Lower lobe of right lung (tissue), 2 donors: ENCODE results near the gene HSPH1. TPM values are rescaled to one million over a fixed set of nuclear protein-coding genes. Genes with fewer than 3 reads are reported as not detected.
A peak's percentile ranks its signal among the peaks of the same experiment; 100 is the strongest.

ENCODE experiments used
- ATAC-seq, 2 donors: fragments of 200-7000 bp; cut with Tn5 transposase; one replicate each; pipeline ENCODE4 v1.9.1; 2020 to 2022; ENCODE audit warnings: mild to moderate bottlenecking in 2 of 2, moderate library complexity in 2 of 2
- DNase-seq: peaks from one replicate; pipeline ENCODE4 v3.0.0-alpha.2; 2020
- H3K27ac ChIP-seq: fragments of 200-600 bp; one replicate; pipeline ENCODE4 v1.8.0; 2022
- H3K27me3 ChIP-seq: fragments of 200-600 bp; one replicate; pipeline ENCODE4 v1.8.0; 2022; ENCODE audit warnings: low read depth
- H3K36me3 ChIP-seq: fragments of 200-600 bp; one replicate; pipeline ENCODE4 v1.8.0; 2022; ENCODE audit warnings: mild to moderate bottlenecking
- H3K4me1 ChIP-seq: fragments of 200-600 bp; one replicate; pipeline ENCODE4 v1.8.0; 2022
- H3K4me3 ChIP-seq: fragments of 200-600 bp; one replicate; pipeline ENCODE4 v1.8.0; 2022; ENCODE audit warnings: mild to moderate bottlenecking
- H3K9me3 ChIP-seq: fragments of 200-600 bp; one replicate; pipeline ENCODE4 v1.8.0; 2022
- intact Hi-C: fragments of 100-400 bp; cut with DNase I; formaldehyde crosslinking; loops from one replicate; pipeline ENCODE4 v1.11.0; 2022
- long read RNA-seq: library from polyadenylated mRNA; unstranded; transcript quantifications from one replicate; pipeline ENCODE4 v2.0.0, GENCODE V29; 2021
- total RNA-seq: library from RNA; stranded (reverse); fragmentation: NEBNext Ultra II Directional; extraction: Animal tissue kit (Norgen Biotek cat#: 25700); gene quantifications from one replicate; pipeline ENCODE4 v1.2.1, GENCODE V29; 2021
- TF ChIP-seq, protein P1 (sequence below): fragments of 200-600 bp; IDR thresholded peaks from one replicate; pipeline ENCODE4 v1.8.0; 2022; ENCODE audit warnings: antibody characterized with exemption, mild to moderate bottlenecking
- donor health status: DM: no; HTN: yes; CAD: no; lungs with severe emphysema.

The HSPH1 gene
- 108 TPM for total RNA-seq
- long read RNA-seq, full-length matches to known transcripts, result 180 of 265 reads
- long read RNA-seq, partial matches to known transcripts, result 69 of 265 reads
- long read RNA-seq, other reads (novel, unspliced or antisense), result 16 of 265 reads

- peaks cover 19% of the 10 kb centered on the region for H3K36me3 ChIP-seq
- H3K27me3 ChIP-seq, result no peaks in the 10 kb centered on the region
- intact Hi-C loops, result no loop called here
- TF ChIP-seq, protein P1, sequence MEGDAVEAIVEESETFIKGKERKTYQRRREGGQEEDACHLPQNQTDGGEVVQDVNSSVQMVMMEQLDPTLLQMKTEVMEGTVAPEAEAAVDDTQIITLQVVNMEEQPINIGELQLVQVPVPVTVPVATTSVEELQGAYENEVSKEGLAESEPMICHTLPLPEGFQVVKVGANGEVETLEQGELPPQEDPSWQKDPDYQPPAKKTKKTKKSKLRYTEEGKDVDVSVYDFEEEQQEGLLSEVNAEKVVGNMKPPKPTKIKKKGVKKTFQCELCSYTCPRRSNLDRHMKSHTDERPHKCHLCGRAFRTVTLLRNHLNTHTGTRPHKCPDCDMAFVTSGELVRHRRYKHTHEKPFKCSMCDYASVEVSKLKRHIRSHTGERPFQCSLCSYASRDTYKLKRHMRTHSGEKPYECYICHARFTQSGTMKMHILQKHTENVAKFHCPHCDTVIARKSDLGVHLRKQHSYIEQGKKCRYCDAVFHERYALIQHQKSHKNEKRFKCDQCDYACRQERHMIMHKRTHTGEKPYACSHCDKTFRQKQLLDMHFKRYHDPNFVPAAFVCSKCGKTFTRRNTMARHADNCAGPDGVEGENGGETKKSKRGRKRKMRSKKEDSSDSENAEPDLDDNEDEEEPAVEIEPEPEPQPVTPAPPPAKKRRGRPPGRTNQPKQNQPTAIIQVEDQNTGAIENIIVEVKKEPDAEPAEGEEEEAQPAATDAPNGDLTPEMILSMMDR, result peak; percentile 37
- peak within 1 kb of the TSS; percentile 87 for H3K27ac ChIP-seq
- peaks cover 26% of the 10 kb centered on the region for H3K4me1 ChIP-seq
- ATAC-seq (peak; percentile 97), DNase-seq (peak; percentile 99)
- H3K4me3 ChIP-seq, result peak within 1 kb of the TSS; percentile 91
- H3K9me3 ChIP-seq, result no peaks in the 10 kb centered on the region
Measured at GRCh38 chr13:31161557-31162150, at the start of gene HSPH1. TSS of gene HSPH1 (minus strand) at chr13:31161904. CDS start at chr13:31161582, 322 bp downstream.

GRCh38 chr13:31209841-31210210 is 48.1 kb upstream of the HSPH1 start:
- ATAC-seq (no peak), DNase-seq (no peak)
- H3K9me3 ChIP-seq, result no peaks in the 10 kb centered on the region
- H3K36me3 ChIP-seq, result no peaks in the 10 kb centered on the region
- no peak overlapping the region for H3K4me3 ChIP-seq
- intact Hi-C loops, result no loop called here
- TF ChIP-seq, protein P1, result no peak
- no peaks in the 10 kb centered on the region for H3K27me3 ChIP-seq
- H3K27ac ChIP-seq, result no peak overlapping the region
- H3K4me1 ChIP-seq, result peaks cover 27% of the 10 kb centered on the region

DNA sequence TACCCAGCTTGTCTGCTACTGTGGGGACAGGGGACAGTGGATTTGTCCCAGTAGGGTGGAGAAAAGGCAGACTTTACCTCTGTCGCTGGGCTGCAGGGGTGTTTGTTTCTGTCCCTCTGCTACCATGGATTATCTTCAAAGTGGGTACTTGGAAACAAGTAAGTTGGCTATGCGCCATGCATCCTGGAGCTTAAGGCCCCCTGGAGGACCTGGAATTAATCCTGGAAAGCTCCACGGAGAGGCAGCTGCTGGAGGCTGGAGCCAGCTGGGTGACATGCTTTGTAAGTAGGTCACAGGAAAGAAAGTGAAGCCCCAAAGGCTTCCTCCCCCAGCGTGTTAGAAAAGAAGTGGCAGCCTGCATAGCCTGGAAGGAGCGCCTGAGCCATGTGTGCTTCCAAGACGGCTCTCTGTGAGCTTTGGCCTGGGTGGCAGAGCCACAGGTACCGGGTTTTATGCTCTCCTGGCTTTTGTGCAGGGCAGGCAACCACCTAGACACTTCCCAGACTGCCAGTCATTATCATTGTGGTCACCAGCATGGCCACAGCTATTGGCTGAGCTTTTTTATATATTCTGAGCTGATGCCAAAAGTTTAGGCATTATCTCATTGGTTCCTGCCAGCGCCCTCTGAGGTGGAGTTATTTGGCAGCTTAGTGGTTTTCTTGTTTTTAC is 47.6 kb upstream of the HSPH1 start:
- no peak for DNase-seq
- TF ChIP-seq, protein P1, result no peak
- intact Hi-C loops, result no loop called here
- peak; percentile 42 to 53 for ATAC-seq
- Histone ChIP-seq H3K27me3 (no peaks in the 10 kb centered on the region), H3K4me1 (peaks cover 27% of the 10 kb centered on the region), H3K9me3 (no peaks in the 10 kb centered on the region), H3K36me3 (no peaks in the 10 kb centered on the region), H3K4me3 (no peak overlapping the region), H3K27ac (no peak overlapping the region)

GRCh38 chr13:31208559-31209122 is 46.9 kb upstream of the HSPH1 start:
- H3K4me1 ChIP-seq, result peaks cover 27% of the 10 kb centered on the region
- no peaks in the 10 kb centered on the region for H3K9me3 ChIP-seq
- DNase-seq (no peak), ATAC-seq (peak in 1 of 2 donors; percentile 5)
- intact Hi-C loops, result no loop called here
- H3K27me3 ChIP-seq, result no peaks in the 10 kb centered on the region
- no peak overlapping the region for H3K4me3 ChIP-seq
- TF ChIP-seq, protein P1, result no peak
- H3K36me3 ChIP-seq, result no peaks in the 10 kb centered on the region
- H3K27ac ChIP-seq, result no peak overlapping the region

- no peaks in the 10 kb centered on the region for H3K27me3 ChIP-seq
- H3K27ac ChIP-seq, result no peak overlapping the region
- ATAC-seq (peak; percentile 50 to 66), DNase-seq (no peak)
- H3K36me3 ChIP-seq, result no peaks in the 10 kb centered on the region
- intact Hi-C loops, result no loop called here
- H3K4me3 ChIP-seq, result no peak overlapping the region
- TF ChIP-seq, protein P1, result no peak
- H3K9me3 ChIP-seq, result no peaks in the 10 kb centered on the region
- H3K4me1 ChIP-seq, result peaks cover 27% of the 10 kb centered on the region
Measured at GRCh38 chr13:31207661-31208552, 46.2 kb upstream of the HSPH1 start.
